GM18508 (cell line): ENCODE results near the gene ETNK2.

Source experiments
- ATAC-seq: cut with Tn5 transposase; IDR thresholded peaks from one replicate; pipeline ENCODE4 v1.9.1; 2021; ENCODE audit warnings: moderate number of reproducible peaks; ENCODE audit not compliant: insufficient read depth, unreplicated experiment

ETNK2 gene

DNA sequence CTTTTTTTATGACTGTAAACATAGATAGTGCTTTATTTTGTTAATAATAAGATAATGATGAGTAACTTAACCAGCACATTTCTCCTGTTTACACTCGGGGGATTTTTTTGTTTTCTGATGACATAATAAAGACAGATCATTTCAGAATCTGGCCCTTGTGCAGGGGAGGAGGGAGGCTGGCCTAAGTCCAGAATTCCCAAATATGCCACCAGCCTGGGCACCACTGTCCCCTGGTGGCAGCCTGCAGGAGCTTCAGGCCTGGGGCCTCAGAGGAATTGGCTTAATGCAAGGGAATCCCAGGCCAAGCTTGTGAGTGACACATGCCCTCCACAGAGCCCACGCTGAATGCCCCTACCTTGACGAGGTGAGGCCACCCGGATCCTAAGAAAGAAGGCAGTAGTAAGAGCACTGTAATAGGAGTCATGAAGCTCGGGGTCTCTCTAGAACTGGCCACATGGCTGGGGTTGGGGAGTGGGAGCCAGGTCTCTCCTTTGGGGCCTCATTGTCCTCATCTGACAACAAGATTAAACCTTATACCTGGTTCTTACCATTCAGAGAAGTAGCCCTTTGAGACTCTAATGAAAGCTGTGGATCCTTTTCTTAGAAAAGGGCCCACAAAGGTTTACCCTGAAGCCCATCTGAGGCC is 24.1 kb downstream of the ETNK2 start:
- no peak for ATAC-seq

DNA sequence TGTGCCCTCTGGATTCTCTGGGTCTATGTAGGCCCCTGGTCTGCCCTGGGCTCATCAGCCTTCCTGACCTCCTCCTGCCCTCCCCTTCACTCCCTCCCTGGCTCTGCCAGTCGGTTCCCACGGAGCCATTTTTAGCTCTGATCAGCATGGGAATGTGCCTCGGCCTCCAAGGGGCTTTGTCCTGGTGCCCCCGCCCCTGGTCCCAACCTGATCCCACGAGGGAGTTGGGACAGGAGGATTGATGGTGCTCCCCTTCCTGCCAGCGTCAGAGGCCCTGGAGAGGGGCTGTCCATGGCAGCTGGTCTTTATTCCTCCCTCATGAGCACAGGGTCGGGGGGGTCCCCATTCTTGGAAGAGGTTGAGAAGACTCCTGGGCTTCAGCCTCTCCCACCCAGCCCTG is 24.9 kb downstream of the ETNK2 start:
- ATAC-seq = no peak

- no peak for ATAC-seq
These were observed 25.5 kb downstream of the ETNK2 start for GRCh38 chr1:204126386-204126785.

DNA sequence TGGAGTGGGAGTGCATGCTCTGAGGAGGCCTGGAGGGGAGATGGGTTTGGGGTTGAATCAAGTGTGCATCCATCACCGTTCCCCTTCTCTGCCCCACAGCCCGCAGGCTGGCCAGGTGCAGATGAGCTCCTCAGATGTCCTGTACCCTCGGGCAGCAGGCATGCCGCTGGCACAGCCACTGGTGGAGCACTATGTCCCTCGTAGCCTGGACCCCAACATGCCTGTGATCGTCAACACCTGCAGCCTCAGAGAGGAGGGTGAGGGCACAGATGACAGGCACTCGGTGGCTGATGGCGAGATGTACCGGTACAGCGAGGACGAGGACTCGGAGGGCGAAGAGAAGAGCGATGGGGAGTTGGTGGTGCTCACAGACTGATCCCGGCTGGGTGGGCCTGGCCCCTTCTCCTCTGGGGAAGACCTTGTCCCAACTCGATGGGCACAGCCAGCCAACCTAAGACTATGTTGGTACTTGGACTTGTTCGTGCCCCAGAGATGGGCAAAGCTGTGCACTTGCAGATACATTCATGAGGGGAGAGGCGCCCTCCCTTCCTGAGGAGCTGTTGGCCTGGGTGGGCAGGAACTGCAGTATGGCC is 26.0 kb downstream of the ETNK2 start:
- no peak for ATAC-seq

- no peak for ATAC-seq
These were observed 27.2 kb downstream of the ETNK2 start for GRCh38 chr1:204124639-204125038.

GRCh38 chr1:204123376-204123775 is 28.5 kb downstream of the ETNK2 start:
- ATAC-seq = no peak

DNA sequence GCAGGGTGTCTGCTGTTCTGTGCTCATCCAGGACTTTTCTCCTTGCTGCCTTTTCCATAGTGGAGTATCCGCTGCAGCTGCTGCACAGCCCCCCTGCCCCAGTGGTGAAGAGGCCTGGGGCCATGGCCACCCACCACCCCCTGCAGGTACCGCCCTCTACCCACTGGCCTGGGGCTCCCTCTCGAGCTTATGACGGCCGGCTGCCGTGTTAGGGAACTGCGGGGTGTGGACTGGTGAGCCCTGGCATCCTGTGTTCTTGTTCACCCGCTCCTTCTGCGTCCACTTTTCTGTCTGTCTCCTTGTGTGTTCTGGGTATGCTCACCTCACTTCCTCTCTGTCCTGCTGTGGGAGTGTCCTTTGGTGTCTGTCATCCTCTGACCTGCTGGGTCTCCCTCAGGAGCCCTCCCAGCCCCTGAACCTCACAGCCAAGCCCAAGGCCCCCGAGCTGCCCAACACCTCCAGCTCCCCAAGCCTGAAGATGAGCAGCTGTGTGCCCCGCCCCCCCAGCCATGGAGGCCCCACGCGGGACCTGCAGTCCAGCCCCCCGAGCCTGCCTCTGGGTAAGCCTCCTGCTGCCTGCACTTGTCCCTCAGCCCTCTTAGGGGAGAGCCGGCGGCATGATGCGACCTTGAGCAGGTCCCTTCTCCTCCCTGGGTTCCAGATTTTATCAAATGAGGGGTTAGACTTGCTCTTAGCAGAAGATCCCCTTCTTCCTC is 29.8 kb downstream of the ETNK2 start:
- no peak for ATAC-seq

DNA sequence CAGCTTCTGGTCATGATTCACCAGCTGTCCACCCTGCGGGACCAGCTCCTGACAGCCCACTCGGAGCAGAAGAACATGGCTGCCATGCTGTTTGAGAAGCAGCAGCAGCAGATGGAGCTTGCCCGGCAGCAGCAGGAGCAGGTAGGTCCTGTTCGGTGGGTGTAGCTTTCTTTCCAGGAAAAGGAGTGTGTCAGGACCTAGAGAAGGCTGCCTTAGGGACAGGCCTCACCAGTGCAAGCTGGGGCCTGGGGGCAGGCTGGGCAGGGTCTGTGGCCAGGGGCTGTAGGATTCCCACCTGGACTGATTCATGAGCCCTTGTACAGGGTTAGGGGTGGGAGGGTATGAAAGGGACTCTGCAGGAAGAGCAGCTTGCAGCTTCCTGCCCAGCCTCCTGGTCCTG is 35.3 kb downstream of the ETNK2 start:
- no peak for ATAC-seq

DNA sequence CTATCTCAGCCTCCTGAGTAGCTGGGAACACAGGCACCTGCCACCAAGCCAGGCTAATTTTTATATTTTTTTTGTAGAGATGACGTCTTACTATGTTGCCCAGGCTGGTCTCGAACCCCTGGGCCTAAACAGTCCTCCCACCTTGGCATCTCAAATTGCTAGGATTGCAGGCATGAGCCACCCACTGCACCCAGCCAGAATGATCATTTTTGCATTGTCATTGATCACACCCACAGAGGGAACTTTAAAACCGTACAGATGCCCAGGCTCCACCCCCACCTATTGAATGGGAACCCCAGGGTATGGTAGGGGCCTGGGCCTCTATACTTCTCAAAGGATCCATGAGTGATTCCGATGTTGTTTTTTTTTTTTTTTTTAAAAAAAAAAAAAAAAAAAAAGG is 36.7 kb downstream of the ETNK2 start:
- ATAC-seq = no peak

GRCh38 chr1:204114606-204115005 is 37.2 kb downstream of the ETNK2 start:
- ATAC-seq = no peak

GRCh38 chr1:204113896-204114295 is 37.9 kb downstream of the ETNK2 start:
- no peak for ATAC-seq

DNA sequence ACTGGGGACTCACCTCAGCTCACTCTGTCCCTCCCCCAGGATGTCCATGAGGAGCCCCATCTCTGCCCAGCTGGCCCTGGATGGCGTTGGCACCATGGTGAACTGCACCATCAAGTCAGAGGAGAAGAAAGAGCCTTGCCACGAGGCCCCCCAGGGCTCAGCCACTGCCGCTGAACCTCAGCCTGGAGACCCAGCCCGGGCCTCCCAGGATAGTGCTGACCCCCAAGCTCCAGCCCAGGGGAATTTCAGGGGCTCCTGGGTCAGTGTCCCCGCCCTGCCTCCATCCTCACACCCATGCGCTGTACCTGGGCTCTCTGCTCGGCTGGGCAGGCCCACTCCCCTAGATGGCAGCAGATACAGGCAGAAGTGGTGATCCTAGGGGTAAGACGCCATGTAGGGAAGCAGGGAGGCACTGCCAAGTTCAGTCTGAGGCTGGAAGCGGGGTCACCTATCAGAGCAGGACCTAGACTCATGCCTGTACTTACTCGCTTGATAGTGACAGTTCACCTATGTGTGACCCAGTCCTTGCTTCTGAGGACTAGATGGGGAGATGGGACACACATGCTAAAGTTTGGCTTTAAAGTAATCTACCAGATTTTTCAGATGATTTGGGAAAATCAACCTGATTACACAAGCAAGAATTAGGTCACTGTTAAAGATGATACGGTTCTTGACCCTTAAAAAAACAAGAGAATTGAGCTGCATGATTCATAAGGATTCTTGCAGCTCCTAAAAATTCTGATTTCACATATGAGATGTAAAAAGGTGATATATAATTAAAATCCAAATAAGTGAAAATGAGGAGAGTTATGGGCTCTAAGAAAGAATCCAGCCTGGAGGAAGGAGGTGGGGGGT is 38.7 kb downstream of the ETNK2 start:
- no peak for ATAC-seq

DNA sequence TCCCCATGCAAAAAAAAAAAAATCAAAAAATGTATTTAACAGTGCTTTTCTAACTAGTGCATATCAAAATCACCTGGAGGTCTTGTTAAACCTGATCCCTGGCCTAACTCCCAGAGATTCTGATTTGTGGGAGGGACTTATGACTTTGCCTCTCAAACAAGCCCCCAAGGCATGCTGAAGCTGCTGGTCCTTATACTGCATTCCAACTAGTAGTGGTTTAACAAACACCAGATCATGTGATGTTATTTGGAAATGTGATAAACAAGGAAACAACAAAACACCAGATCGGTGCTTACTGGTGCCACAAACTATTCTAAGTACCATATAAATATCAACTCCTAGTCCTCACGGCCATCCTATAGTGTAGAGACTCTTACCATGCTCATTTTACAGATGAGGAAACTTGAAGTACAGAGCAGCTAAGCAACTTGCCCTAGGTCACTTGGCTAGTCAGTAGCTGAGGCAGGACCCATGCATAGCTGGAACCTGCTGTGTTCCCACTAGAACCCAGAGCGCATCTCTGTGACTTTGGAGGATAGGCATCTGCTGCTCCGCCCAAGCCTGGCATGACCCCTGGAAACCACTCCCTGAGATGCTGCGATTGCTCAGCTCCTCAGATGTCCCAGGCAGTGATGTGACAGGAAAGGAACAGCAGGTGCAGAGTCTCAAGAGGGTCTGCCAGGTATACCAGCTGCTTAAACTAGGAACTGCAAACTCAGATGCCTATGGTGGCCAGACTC is 40.8 kb downstream of the ETNK2 start:
- no peak for ATAC-seq

- ATAC-seq = no peak
These were observed 43.3 kb downstream of the ETNK2 start for GRCh38 chr1:204108312-204109141.

DNA sequence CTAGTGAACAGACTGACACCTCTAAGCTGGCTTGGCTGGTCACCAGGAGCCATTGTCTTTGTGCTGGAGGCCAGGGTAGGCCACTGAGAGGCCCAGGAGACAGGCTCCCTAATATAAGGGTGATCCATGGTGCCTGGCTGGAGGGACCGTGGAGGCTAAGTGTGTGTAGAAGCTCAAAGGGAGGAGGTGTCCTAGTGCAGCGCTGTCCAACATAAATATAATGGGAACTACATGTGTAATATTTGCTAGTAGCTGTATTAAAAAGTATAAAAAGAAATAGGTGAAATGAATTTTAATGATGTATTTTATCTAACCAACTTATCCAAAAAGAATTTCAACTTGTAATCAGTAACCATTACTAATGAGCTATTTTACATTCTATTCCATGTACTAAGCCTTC is 44.0 kb downstream of the ETNK2 start:
- no peak for ATAC-seq

- ATAC-seq = no peak
These were observed 45.0 kb downstream of the ETNK2 start for GRCh38 chr1:204106825-204107224.

DNA sequence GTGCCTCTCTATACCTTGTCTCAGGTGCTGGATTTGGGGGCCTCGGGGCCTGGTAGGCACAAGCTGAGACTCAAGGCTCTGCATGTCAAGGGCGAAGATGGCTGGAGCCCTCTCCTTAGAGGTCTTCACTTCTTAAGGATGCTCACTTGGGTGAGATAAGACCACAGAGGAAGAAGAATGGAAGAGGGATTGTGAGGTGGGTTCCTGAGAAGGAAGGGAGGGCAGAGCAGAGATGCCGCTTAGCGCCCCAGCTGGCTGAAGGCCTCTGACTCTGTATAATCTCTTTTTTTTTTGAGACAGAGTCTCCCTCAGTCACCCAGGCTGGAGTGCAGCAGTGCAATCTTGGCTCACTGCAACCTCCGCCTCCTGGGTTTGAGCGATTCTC is 46.7 kb downstream of the ETNK2 start:
- no peak for ATAC-seq

- no peak for ATAC-seq
These were observed 47.3 kb downstream of the ETNK2 start for GRCh38 chr1:204104331-204105130.

DNA sequence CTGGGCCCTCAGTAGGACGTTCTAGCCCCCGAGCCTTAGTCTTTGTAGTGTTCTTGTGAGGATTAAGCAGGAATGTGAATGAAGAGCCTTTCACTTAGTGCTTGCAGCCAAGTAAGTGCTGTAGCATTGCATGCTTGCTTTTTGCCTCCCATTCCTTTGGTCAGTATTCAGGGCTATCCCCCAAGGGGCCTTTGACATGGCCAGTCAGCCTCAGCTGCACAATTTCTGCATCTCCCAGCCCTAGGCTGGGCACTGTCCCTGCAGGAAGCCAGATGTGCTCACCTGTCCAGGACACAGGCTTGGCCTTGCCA is 48.5 kb downstream of the ETNK2 start:
- no peak for ATAC-seq
